ENCODE measurements around the gene VIPR2.

Gene VIPR2

GRCh38 chr7:159096736-159097581, 47.7 kb downstream of the VIPR2 start:
- H3K9ac ChIP-seq (ENCODE audit: low read depth, low read length) = no peak overlapping the region
- H3K4me1 ChIP-seq (ENCODE audit: insufficient read depth, low read length) = no peaks in the 10 kb centered on the region
- no peaks in the 10 kb centered on the region for H3K27me3 ChIP-seq (ENCODE audit: insufficient read depth, low read length)
- H3K4me3 ChIP-seq (ENCODE audit: low read length) = no peak overlapping the region
- H3K9me3 ChIP-seq (ENCODE audit: insufficient read depth, low read depth, low read length) = peaks cover 29% of the 10 kb centered on the region; the same call in 1 of the 2 replicates
- H3K27ac ChIP-seq (ENCODE audit: low read depth, low read length) = no peak overlapping the region
- no peaks in the 10 kb centered on the region for H3K36me3 ChIP-seq (ENCODE audit: insufficient read depth, low read length)
- 93% methylated on average over 27 of the region's 27 CpGs for WGBS

DNA sequence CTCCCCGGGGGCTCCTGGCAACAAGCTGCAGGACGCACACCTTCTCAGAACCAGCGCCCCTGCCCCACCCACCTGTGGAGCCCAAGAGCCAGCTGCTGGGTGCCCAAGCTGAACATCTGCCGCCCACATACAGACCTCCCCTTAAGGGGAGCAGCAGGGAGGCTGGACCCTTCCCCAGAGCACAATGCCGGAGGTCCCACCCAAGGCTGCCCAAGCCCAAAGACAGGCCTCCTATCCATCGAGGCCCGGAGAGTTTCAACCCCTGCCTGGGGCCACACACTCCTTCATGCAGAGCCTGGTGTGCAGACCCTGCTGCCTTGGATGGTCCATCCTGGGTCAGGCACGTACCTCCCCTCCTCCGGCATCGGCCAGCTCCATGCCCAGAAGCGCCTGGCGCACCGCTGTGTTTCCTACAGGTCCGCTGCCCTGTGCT, 48.7 kb downstream of the VIPR2 start:
- 91% methylated on average over 14 of the region's 14 CpGs for WGBS
- Histone ChIP-seq H3K4me3 (ENCODE audit: low read length) (no peak overlapping the region), H3K27ac (ENCODE audit: low read depth, low read length) (no peak overlapping the region), H3K4me1 (ENCODE audit: insufficient read depth, low read length) (no peaks in the 10 kb centered on the region), H3K36me3 (ENCODE audit: insufficient read depth, low read length) (no peaks in the 10 kb centered on the region), H3K9ac (ENCODE audit: low read depth, low read length) (no peak overlapping the region), H3K27me3 (ENCODE audit: insufficient read depth, low read length) (no peaks in the 10 kb centered on the region), H3K9me3 (ENCODE audit: insufficient read depth, low read depth, low read length) (peaks cover 25% of the 10 kb centered on the region; the same call in 1 of the 2 replicates)

- no peak overlapping the region for H3K27ac ChIP-seq (ENCODE audit: low read depth, low read length)
- H3K9me3 ChIP-seq (ENCODE audit: insufficient read depth, low read depth, low read length) = peaks cover 20% of the 10 kb centered on the region; the same call in 1 of the 2 replicates
- no peaks in the 10 kb centered on the region for H3K27me3 ChIP-seq (ENCODE audit: insufficient read depth, low read length)
- no peak overlapping the region for H3K9ac ChIP-seq (ENCODE audit: low read depth, low read length)
- H3K4me1 ChIP-seq (ENCODE audit: insufficient read depth, low read length) = no peaks in the 10 kb centered on the region
- no peaks in the 10 kb centered on the region for H3K36me3 ChIP-seq (ENCODE audit: insufficient read depth, low read length)
- H3K4me3 ChIP-seq (ENCODE audit: low read length) = no peak overlapping the region
- WGBS = 83% methylated on average over 17 of the region's 17 CpGs
Measured at GRCh38 chr7:159094919-159095915, 49.5 kb downstream of the VIPR2 start.

- peaks cover 21% of the 10 kb centered on the region; the same call in 1 of the 2 replicates for H3K9me3 ChIP-seq (ENCODE audit: insufficient read depth, low read depth, low read length)
- H3K4me3 ChIP-seq (ENCODE audit: low read length) = no peak overlapping the region
- no peak overlapping the region for H3K9ac ChIP-seq (ENCODE audit: low read depth, low read length)
- no peaks in the 10 kb centered on the region for H3K4me1 ChIP-seq (ENCODE audit: insufficient read depth, low read length)
- 87% methylated on average over 16 of the region's 16 CpGs for WGBS
- H3K27me3 ChIP-seq (ENCODE audit: insufficient read depth, low read length) = no peaks in the 10 kb centered on the region
- H3K36me3 ChIP-seq (ENCODE audit: insufficient read depth, low read length) = no peaks in the 10 kb centered on the region
- H3K27ac ChIP-seq (ENCODE audit: low read depth, low read length) = no peak overlapping the region
Measured at GRCh38 chr7:159094023-159094740, 50.5 kb downstream of the VIPR2 start.

- no peaks in the 10 kb centered on the region for H3K4me1 ChIP-seq (ENCODE audit: insufficient read depth, low read length)
- H3K27me3 ChIP-seq (ENCODE audit: insufficient read depth, low read length) = no peaks in the 10 kb centered on the region
- no peak overlapping the region for H3K27ac ChIP-seq (ENCODE audit: low read depth, low read length)
- H3K9me3 ChIP-seq (ENCODE audit: insufficient read depth, low read depth, low read length) = peaks cover 20% of the 10 kb centered on the region; the same call in 1 of the 2 replicates
- H3K36me3 ChIP-seq (ENCODE audit: insufficient read depth, low read length) = no peaks in the 10 kb centered on the region
- H3K9ac ChIP-seq (ENCODE audit: low read depth, low read length) = no peak overlapping the region
- 95% methylated on average over 30 of the region's 31 CpGs for WGBS
- H3K4me3 ChIP-seq (ENCODE audit: low read length) = no peak overlapping the region
Measured at GRCh38 chr7:159093351-159093971, 51.2 kb downstream of the VIPR2 start.

DNA sequence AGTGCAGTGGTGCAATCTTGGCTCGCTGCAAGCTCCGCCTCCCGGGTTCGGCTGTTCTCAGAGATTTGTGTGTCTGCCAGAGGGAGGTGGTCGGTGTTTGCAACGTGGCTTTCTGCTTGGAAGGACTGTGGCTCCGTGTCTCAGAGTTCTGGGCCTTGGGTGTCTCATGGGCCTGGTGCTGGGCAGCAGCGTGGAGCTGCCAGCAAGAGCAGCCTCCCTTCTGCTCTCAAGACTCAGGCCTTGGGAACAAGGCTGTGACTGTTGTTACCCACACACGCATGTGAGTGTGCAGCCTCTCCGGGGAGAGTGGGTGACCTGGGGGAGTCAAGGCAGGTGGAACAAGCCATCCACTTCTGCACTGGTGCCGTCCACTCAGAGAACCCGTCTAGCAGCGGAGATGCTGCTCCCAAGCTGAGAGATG, 52.0 kb downstream of the VIPR2 start:
- H3K4me1 ChIP-seq (ENCODE audit: insufficient read depth, low read length) = no peaks in the 10 kb centered on the region
- 80% methylated on average over 13 of the region's 13 CpGs for WGBS
- peaks cover 25% of the 10 kb centered on the region; the same call in 1 of the 2 replicates for H3K9me3 ChIP-seq (ENCODE audit: insufficient read depth, low read depth, low read length)
- H3K4me3 ChIP-seq (ENCODE audit: low read length) = no peak overlapping the region
- no peaks in the 10 kb centered on the region for H3K36me3 ChIP-seq (ENCODE audit: insufficient read depth, low read length)
- no peak overlapping the region for H3K9ac ChIP-seq (ENCODE audit: low read depth, low read length)
- H3K27ac ChIP-seq (ENCODE audit: low read depth, low read length) = no peak overlapping the region
- H3K27me3 ChIP-seq (ENCODE audit: insufficient read depth, low read length) = no peaks in the 10 kb centered on the region

DNA sequence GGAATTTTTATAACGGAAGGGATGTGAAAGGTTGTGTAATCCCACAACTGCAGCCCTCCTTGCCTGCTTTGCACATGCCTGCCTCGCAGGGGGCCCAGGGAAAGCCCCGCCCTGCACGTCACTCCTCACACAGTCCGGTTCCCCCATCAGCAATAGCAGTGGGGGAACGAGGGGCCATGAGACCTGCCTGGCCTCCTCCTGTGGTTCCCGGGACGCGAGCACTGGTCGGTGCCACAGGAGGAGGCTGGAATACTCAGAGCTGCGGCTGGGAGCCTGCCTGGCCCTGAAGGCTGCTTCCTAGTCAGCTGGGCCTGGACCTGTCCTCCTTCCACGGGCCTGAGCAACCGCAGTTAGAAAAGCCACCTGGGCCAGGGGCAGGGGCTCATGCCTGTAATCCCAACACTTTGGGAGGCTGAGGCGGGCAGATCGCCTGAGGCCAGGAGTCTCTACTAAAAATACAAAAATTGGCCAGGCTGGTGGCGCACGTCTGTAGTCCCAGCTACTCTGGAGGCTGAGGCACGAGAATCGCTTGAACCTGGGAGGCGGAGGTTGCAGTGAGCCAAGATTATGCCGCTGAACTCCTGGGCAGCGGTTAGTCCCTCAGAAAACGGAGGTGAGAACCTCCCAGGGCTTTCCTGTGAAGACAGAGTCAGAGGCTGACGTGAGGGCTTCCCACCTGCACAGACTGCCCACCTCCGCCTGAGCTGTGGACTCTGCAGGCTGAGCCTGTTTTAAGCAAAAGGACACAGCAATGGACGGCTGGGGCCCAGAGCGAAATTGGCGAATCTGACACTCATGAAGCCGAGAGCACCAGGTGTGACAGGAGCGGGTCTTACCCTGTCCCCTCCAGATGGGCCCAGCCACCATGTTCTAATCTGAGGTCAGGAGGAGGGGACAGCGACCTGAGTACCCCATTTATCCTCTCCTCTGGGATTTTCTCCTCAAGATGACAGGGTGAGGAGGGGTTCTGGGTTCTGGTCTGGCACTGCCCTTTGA, 52.9 kb downstream of the VIPR2 start:
- WGBS = 88% methylated on average over 31 of the region's 31 CpGs

GRCh38 chr7:159091041-159091440, 53.6 kb downstream of the VIPR2 start:
- H3K27me3 ChIP-seq (ENCODE audit: insufficient read depth, low read length) = no peaks in the 10 kb centered on the region
- H3K9ac ChIP-seq (ENCODE audit: low read depth, low read length) = no peak overlapping the region
- 92% methylated on average over 13 of the region's 13 CpGs for WGBS
- no peak overlapping the region for H3K27ac ChIP-seq (ENCODE audit: low read depth, low read length)
- no peak overlapping the region for H3K4me3 ChIP-seq (ENCODE audit: low read length)
- H3K9me3 ChIP-seq (ENCODE audit: insufficient read depth, low read depth, low read length) = peaks cover 16% of the 10 kb centered on the region; the same call in 1 of the 2 replicates
- no peaks in the 10 kb centered on the region for H3K4me1 ChIP-seq (ENCODE audit: insufficient read depth, low read length)
- H3K36me3 ChIP-seq (ENCODE audit: insufficient read depth, low read length) = no peaks in the 10 kb centered on the region

More for the DNA sequence above, 52.9 kb downstream of the VIPR2 start:
- Histone ChIP-seq H3K9ac (ENCODE audit: low read depth, low read length) (no peak overlapping the region), H3K27me3 (ENCODE audit: insufficient read depth, low read length) (no peaks in the 10 kb centered on the region), H3K9me3 (ENCODE audit: insufficient read depth, low read depth, low read length) (peaks cover 20% of the 10 kb centered on the region; the same call in 1 of the 2 replicates), H3K4me3 (ENCODE audit: low read length) (no peak overlapping the region), H3K4me1 (ENCODE audit: insufficient read depth, low read length) (no peaks in the 10 kb centered on the region), H3K27ac (ENCODE audit: low read depth, low read length) (no peak overlapping the region), H3K36me3 (ENCODE audit: insufficient read depth, low read length) (no peaks in the 10 kb centered on the region)

DNA sequence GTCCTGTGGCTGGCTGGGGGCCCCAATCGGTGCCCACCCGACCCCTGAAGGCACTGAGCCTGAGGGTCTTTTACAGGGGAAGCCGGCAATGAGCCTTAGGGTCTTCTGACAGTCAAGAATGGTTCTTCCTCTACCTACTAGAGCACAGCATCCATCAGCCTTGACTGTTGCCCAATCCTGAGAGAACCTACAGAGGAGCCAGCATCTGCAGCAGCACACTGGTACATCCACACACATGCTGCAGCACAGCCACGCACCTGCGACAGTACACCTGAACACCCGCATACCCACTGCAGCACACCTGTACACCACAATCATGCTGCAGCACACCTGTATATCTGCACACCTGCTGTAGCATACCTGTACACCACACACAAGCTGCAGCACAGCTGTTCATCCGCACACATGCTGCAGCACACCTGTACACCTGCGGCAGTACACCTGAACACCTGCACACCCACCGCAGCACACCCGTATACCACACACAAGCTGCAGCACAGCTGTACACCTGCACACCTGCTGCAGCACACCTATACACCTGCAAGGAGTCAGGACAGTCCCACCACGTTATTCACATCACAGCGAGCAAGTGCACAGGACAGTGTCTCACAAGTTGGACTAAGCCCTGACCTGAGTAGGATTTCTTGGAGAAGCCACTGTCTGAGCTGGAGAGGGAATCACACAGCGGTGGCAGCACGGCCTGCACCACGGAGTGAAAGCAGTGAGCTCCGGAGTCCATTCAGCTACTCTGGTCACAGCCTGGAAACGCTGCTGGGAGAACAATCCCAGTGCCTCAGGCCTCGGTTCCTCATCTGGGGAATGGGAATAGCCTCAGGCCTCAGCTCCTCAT, 56.4 kb downstream of the VIPR2 start:
- no peaks in the 10 kb centered on the region for H3K36me3 ChIP-seq (ENCODE audit: insufficient read depth, low read length)
- WGBS = 89% methylated on average over 18 of the region's 18 CpGs

More for the DNA sequence above, 56.4 kb downstream of the VIPR2 start:
- Histone ChIP-seq H3K27ac (ENCODE audit: low read depth, low read length) (no peak overlapping the region), H3K9ac (ENCODE audit: low read depth, low read length) (no peak overlapping the region), H3K9me3 (ENCODE audit: insufficient read depth, low read depth, low read length) (peaks cover 16% of the 10 kb centered on the region; the same call in 1 of the 2 replicates), H3K4me3 (ENCODE audit: low read length) (no peak overlapping the region), H3K27me3 (ENCODE audit: insufficient read depth, low read length) (no peaks in the 10 kb centered on the region), H3K4me1 (ENCODE audit: insufficient read depth, low read length) (no peaks in the 10 kb centered on the region)
